Neural cell (in vitro differentiated cells): ENCODE data around the gene FIGNL2. TPM values are rescaled to one million over a fixed set of nuclear protein-coding genes. Genes with fewer than 3 reads are reported as not detected.
A peak's percentile ranks its signal among the peaks of the same experiment; 100 is the strongest.

Experiments
- H2AFZ ChIP-seq: fragments of 200-600, 300-800 bp; sonication (generic), shearing (Covaris generic); 2 replicates; pipeline ENCODE4 v1.6.0; 2014; ENCODE audit warnings: low read depth, mild to moderate bottlenecking, antibody characterized with exemption, low read length, moderate library complexity
- H3F3A ChIP-seq: fragments of 200-600 bp; shearing (Covaris generic); 2 replicates; pipeline ENCODE4 v1.6.1; 2016; ENCODE audit warnings: mild to moderate bottlenecking, moderate library complexity, mixed read lengths, antibody characterized with exemption, low read length; ENCODE audit not compliant: insufficient read depth, poor library complexity, severe bottlenecking
- H3K27ac ChIP-seq: fragments of 200-600, 300-800 bp; sonication (generic), shearing (Covaris generic); 2 replicates; pipeline ENCODE4 v1.5.1; 2014; ENCODE audit warnings: mild to moderate bottlenecking, low read length, moderate library complexity
- H3K27me3 ChIP-seq: fragments of 300-800, 200-600 bp; sonication (generic), shearing (Covaris generic); 2 replicates; pipeline ENCODE4 v1.6.0; 2014; ENCODE audit warnings: mild to moderate bottlenecking, low read depth, low read length, moderate library complexity; ENCODE audit not compliant: insufficient read depth
- H3K36me3 ChIP-seq: fragments of 300-800, 200-600 bp; sonication (generic), shearing (Covaris generic); 2 replicates; pipeline ENCODE4 v1.5.1; 2014; ENCODE audit warnings: mild to moderate bottlenecking, antibody characterized with exemption, low read length, moderate library complexity; ENCODE audit not compliant: insufficient read depth
- H3K4me2 ChIP-seq: fragments of 300-800, 200-600 bp; sonication (generic), shearing (Covaris generic); 2 replicates; pipeline ENCODE4 v1.6.0; 2014; ENCODE audit warnings: mild to moderate bottlenecking, low read length
- H3K4me3 ChIP-seq: fragments of 300-800, 200-600 bp; sonication (generic), shearing (Covaris generic); 2 replicates; pipeline ENCODE4 v1.5.1; 2014; ENCODE audit warnings: mild to moderate bottlenecking, low read length, moderate library complexity
- H3K79me2 ChIP-seq: fragments of 200-600 bp; shearing (Covaris generic); replicated peaks from 2 replicates; pipeline ENCODE4 v1.6.0; 2014; ENCODE audit warnings: mild to moderate bottlenecking, low read length, moderate library complexity; ENCODE audit not compliant: insufficient read depth
- H3K9ac ChIP-seq: fragments of 300-800, 200-600 bp; sonication (generic), shearing (Covaris generic); 2 replicates; pipeline ENCODE4 v1.6.1; 2016; ENCODE audit warnings: mild to moderate bottlenecking, low read length, mixed read lengths
- H3K9me2 ChIP-seq: fragments of 200-600 bp; shearing (Covaris generic); 2 replicates; pipeline ENCODE4 v1.6.1; 2016; ENCODE audit warnings: mild to moderate bottlenecking, low read length, mixed read lengths; ENCODE audit not compliant: insufficient read depth
- H3K9me3 ChIP-seq: fragments of 200-600, 300-800 bp; sonication (generic), shearing (Covaris generic); 2 replicates; pipeline ENCODE4 v1.6.1; 2016; ENCODE audit warnings: mild to moderate bottlenecking, mixed run types, low read length, moderate library complexity, mixed read lengths
- H4K20me1 ChIP-seq: fragments of 200-600 bp; shearing (Covaris generic); 2 replicates; pipeline ENCODE4 v1.6.1; 2016; ENCODE audit warnings: mild to moderate bottlenecking, mixed run types; ENCODE audit not compliant: insufficient read depth
- CTCF ChIP-seq: fragments of 450-650 bp; IDR thresholded peaks from 2 replicates; pipeline ENCODE4 v1.5.1; 2014; ENCODE audit warnings: antibody characterized with exemption, mild to moderate bottlenecking, moderate library complexity; ENCODE audit not compliant: poor library complexity, severe bottlenecking
- EP300 ChIP-seq: fragments of 450-650 bp; conservative IDR thresholded peaks from 2 replicates; pipeline ENCODE4 v1.6.1; 2014; ENCODE audit warnings: antibody characterized with exemption, mild to moderate bottlenecking, moderate library complexity; ENCODE audit not compliant: poor library complexity, severe bottlenecking
- EZH2 ChIP-seq: fragments of 200-600, 300-800 bp; shearing (Covaris generic), sonication (generic); IDR thresholded peaks from 2 replicates; pipeline ENCODE4 v1.6.1; 2014; ENCODE audit warnings: antibody characterized with exemption, low read length, borderline replicate concordance, mild to moderate bottlenecking; ENCODE audit not compliant: insufficient read depth, poor library complexity, severe bottlenecking
- MXI1 ChIP-seq: fragments of 450-650 bp; conservative IDR thresholded peaks from 2 replicates; pipeline ENCODE4 v1.6.1; 2014; ENCODE audit warnings: antibody characterized with exemption, mild to moderate bottlenecking; ENCODE audit not compliant: poor library complexity, severe bottlenecking
- POLR2AphosphoS5 ChIP-seq: IDR thresholded peaks from 2 replicates; pipeline ENCODE4 v1.6.1; 2012
- RAD21 ChIP-seq: fragments of 450-650 bp; conservative IDR thresholded peaks from 2 replicates; pipeline ENCODE4 v1.6.1; 2014; ENCODE audit warnings: antibody characterized with exemption, mild to moderate bottlenecking, moderate library complexity
- REST ChIP-seq: IDR thresholded peaks from 2 replicates; pipeline ENCODE4 v1.6.1; 2012; ENCODE audit warnings: borderline replicate concordance
- SMC3 ChIP-seq: fragments of 450-650 bp; conservative IDR thresholded peaks from 2 replicates; pipeline ENCODE4 v1.6.1; 2014; ENCODE audit warnings: antibody characterized with exemption, mild to moderate bottlenecking, moderate library complexity; ENCODE audit not compliant: poor library complexity
- TAF1 ChIP-seq: IDR thresholded peaks from 2 replicates; pipeline ENCODE4 v1.6.1; 2012; ENCODE audit warnings: low read depth
- polyA minus RNA-seq: library from RNA; depleted of rRNA, polyadenylated mRNA; stranded (reverse); fragments of >200 nt; gene quantifications from 2 replicates; pipeline ENCODE4 v1.2.3, GENCODE V29; 2014
- polyA plus RNA-seq: library from polyadenylated mRNA; depleted of rRNA; stranded (reverse); fragments of >200 nt; gene quantifications from 2 replicates; pipeline ENCODE4 v1.2.3, GENCODE V29; 2014

FIGNL2 gene, protein sequence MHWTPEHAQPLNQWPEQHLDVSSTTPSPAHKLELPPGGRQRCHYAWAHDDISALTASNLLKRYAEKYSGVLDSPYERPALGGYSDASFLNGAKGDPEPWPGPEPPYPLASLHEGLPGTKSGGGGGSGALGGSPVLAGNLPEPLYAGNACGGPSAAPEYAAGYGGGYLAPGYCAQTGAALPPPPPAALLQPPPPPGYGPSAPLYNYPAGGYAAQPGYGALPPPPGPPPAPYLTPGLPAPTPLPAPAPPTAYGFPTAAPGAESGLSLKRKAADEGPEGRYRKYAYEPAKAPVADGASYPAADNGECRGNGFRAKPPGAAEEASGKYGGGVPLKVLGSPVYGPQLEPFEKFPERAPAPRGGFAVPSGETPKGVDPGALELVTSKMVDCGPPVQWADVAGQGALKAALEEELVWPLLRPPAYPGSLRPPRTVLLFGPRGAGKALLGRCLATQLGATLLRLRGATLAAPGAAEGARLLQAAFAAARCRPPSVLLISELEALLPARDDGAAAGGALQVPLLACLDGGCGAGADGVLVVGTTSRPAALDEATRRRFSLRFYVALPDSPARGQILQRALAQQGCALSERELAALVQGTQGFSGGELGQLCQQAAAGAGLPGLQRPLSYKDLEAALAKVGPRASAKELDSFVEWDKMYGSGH
- polyA plus RNA-seq (0.06 and 0.21 TPM in 2 replicates), polyA minus RNA-seq (0.49 and 0.58 TPM in 2 replicates)

- Histone ChIP-seq H3K79me2 (peaks cover 33% of the 10 kb centered on the region), H3K9me2 (no peaks in the 10 kb centered on the region), H3K4me2 (no peak within 1 kb of the TSS), H3K9ac (peak within 1 kb of the TSS; percentile 57), H3K27ac (no peak within 1 kb of the TSS), H4K20me1 (no peaks in the 10 kb centered on the region), H3K9me3 (no peaks in the 10 kb centered on the region), H3F3A (no peaks in the 10 kb centered on the region), H3K4me3 (peak within 1 kb of the TSS; percentile 65), H3K36me3 (no peaks in the 10 kb centered on the region), H3K27me3 (peaks cover 14% of the 10 kb centered on the region), H2AFZ (no peak within 1 kb of the TSS)
- no peak for TF ChIP-seq REST
- no peak for TF ChIP-seq TAF1
- no peak for TF ChIP-seq EZH2
- no peak for TF ChIP-seq EP300
- no peak for TF ChIP-seq MXI1
- no peak for TF ChIP-seq CTCF
- TF ChIP-seq POLR2AphosphoS5 = no peak
- TF ChIP-seq SMC3 = no peak
- no peak for TF ChIP-seq RAD21
These were observed at the start of gene FIGNL2 for GRCh38 chr12:51848326-51848727. Gene FIGNL2 (minus strand): TSS chr12:51848718. CDS start chr12:51822413, 26,305 bp downstream.

- Histone ChIP-seq H2AFZ (no peak overlapping the region), H3F3A (no peaks in the 10 kb centered on the region), H3K9me2 (no peaks in the 10 kb centered on the region), H3K27me3 (no peaks in the 10 kb centered on the region), H3K9me3 (no peaks in the 10 kb centered on the region), H3K27ac (no peak overlapping the region), H3K36me3 (no peaks in the 10 kb centered on the region), H4K20me1 (no peaks in the 10 kb centered on the region), H3K4me2 (no peak overlapping the region), H3K79me2 (no peaks in the 10 kb centered on the region), H3K9ac (no peak overlapping the region), H3K4me3 (no peak overlapping the region)
- TF ChIP-seq CTCF = no peak
- no peak for TF ChIP-seq SMC3
- TF ChIP-seq REST = no peak
- TF ChIP-seq EZH2 = no peak
- TF ChIP-seq RAD21 = no peak
- TF ChIP-seq EP300 = no peak
- TF ChIP-seq MXI1 = no peak
- no peak for TF ChIP-seq POLR2AphosphoS5
- TF ChIP-seq TAF1 = no peak
These were observed 48.7 kb upstream of the FIGNL2 start for GRCh38 chr12:51897181-51897580.
